Neutrophil (primary cell): ENCODE results near the gene GATC.

Experiments
- H3K27ac ChIP-seq: fragments of 200-600 bp; sonication (generic); 2 replicates; pipeline ENCODE4 v1.5.1; 2016; ENCODE audit warnings: mild to moderate bottlenecking, moderate library complexity
- H3K27me3 ChIP-seq: fragments of 200-600 bp; sonication (generic); 2 replicates; pipeline ENCODE4 v1.6.0; 2016; ENCODE audit warnings: mild to moderate bottlenecking
- H3K36me3 ChIP-seq: fragments of 200-600 bp; sonication (generic); 2 replicates; pipeline ENCODE4 v1.5.1; 2017
- H3K4me1 ChIP-seq, 2 experiments: fragments of 200-600 bp in 1 of 2; sonication (generic) in 1 of 2; 1 replicate in 1 of 2; 2 replicates in 1 of 2; pipeline versions ENCODE4 v1.5.1 to v1.6.1; 2013 to 2016; ENCODE audit warnings: low read depth in 1 of 2, low read length in 1 of 2, mild to moderate bottlenecking in 1 of 2, moderate library complexity in 1 of 2; ENCODE audit not compliant: control insufficient read depth in 1 of 2, insufficient read depth in 1 of 2
- H3K4me3 ChIP-seq, 2 experiments: fragments of 200-600 bp in 1 of 2; sonication (generic) in 1 of 2; 1 replicate in 1 of 2; 2 replicates in 1 of 2; pipeline ENCODE4 v1.5.1; 2013 to 2016; ENCODE audit warnings: low read depth in 1 of 2, low read length in 1 of 2, mild to moderate bottlenecking in 1 of 2, moderate library complexity in 1 of 2
- H3K9me3 ChIP-seq: fragments of 200-600 bp; sonication (generic); 2 replicates; pipeline ENCODE4 v1.5.1; 2016
- TF ChIP-seq, protein P1 (sequence below): fragments of 200-600 bp; sonication (generic); IDR thresholded peaks from 2 replicates; pipeline ENCODE4 v1.5.1; 2016; ENCODE audit warnings: antibody characterized with exemption

Gene GATC

DNA sequence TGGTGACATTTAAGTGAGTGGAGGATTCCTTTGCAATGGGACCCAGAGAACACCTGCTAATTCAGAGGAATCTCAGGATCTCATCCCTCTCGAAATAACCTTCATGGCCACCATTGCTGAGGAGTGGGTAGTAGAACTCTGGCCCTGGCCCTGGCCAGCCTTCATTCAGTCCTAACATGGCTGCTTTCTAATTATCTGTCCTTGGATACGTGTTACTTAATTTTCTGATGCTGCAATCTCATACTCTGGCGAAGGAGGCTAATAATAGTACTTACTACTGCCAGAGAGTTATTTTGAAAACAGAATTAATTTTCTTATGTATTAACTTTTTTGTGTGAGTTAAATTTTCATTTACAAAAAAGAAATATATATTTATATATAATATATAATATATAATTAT, 20.4 kb upstream of the GATC start:
- H3K4me3 ChIP-seq: no peak overlapping the region
- H3K27me3 ChIP-seq: peaks cover 31% of the 10 kb centered on the region
- H3K4me1 ChIP-seq: no peaks in the 10 kb centered on the region
- no peaks in the 10 kb centered on the region for H3K36me3 ChIP-seq
- H3K9me3 ChIP-seq: no peaks in the 10 kb centered on the region
- TF ChIP-seq, protein P1, sequence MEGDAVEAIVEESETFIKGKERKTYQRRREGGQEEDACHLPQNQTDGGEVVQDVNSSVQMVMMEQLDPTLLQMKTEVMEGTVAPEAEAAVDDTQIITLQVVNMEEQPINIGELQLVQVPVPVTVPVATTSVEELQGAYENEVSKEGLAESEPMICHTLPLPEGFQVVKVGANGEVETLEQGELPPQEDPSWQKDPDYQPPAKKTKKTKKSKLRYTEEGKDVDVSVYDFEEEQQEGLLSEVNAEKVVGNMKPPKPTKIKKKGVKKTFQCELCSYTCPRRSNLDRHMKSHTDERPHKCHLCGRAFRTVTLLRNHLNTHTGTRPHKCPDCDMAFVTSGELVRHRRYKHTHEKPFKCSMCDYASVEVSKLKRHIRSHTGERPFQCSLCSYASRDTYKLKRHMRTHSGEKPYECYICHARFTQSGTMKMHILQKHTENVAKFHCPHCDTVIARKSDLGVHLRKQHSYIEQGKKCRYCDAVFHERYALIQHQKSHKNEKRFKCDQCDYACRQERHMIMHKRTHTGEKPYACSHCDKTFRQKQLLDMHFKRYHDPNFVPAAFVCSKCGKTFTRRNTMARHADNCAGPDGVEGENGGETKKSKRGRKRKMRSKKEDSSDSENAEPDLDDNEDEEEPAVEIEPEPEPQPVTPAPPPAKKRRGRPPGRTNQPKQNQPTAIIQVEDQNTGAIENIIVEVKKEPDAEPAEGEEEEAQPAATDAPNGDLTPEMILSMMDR: no peak
- no peak overlapping the region for H3K27ac ChIP-seq

DNA sequence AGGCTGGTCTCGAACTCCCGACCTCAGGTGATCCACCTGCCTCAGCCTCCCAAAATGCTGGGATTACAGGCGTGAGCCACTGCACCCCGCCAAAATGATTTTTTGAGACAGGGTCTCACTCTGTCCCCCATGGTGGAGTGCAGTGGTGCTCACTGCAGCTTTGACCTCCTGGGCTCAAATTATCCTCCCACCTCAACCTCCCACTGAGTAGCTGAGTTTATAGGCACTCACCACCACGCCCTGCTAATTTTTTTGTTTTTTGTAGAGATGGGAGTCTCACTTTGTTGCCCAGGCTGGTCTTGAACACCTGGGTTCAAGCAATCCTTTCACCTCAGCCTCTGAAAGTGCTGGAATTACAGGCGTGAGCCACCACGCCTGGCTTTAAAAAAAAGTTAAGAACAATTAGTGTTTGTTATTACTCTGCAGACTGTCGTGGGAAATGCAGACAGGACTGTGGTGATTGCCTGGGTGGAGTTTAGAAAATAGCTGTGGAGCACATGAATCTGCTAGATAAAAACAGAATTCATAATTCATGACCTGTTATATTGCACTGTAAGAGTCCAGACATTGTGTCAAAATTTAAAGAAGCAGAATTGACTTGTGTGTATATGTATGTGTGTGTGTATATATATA, 17.5 kb upstream of the GATC start:
- Histone ChIP-seq H3K4me1 (no peaks in the 10 kb centered on the region), H3K36me3 (no peaks in the 10 kb centered on the region), H3K27ac (no peak overlapping the region), H3K9me3 (no peaks in the 10 kb centered on the region), H3K27me3 (peaks cover 41% of the 10 kb centered on the region), H3K4me3 (no peak overlapping the region)
- TF ChIP-seq, protein P1: no peak

DNA sequence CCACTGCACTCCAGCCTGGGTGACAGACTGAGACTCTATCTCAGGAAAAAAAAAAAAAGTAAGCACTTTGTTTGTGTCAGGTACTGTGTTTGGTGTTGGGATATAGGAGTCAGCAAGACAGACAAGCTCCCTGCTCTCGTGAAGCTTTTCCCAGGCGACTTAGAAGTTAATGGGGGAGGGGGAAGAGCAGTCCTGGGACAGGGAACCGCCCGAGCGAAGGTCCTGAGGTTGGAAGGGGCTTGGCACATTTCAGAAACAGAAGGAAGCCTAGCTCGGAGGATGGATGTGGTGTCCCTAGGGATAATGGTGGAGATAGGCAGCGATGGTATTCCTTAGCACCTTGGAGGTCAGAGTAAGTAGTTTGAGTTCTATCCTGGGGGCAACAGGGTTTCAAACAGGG, 16.9 kb upstream of the GATC start:
- Histone ChIP-seq H3K4me3 (no peak overlapping the region), H3K27me3 (peaks cover 41% of the 10 kb centered on the region), H3K36me3 (no peaks in the 10 kb centered on the region), H3K4me1 (no peaks in the 10 kb centered on the region), H3K27ac (no peak overlapping the region), H3K9me3 (no peaks in the 10 kb centered on the region)
- TF ChIP-seq, protein P1: no peak

DNA sequence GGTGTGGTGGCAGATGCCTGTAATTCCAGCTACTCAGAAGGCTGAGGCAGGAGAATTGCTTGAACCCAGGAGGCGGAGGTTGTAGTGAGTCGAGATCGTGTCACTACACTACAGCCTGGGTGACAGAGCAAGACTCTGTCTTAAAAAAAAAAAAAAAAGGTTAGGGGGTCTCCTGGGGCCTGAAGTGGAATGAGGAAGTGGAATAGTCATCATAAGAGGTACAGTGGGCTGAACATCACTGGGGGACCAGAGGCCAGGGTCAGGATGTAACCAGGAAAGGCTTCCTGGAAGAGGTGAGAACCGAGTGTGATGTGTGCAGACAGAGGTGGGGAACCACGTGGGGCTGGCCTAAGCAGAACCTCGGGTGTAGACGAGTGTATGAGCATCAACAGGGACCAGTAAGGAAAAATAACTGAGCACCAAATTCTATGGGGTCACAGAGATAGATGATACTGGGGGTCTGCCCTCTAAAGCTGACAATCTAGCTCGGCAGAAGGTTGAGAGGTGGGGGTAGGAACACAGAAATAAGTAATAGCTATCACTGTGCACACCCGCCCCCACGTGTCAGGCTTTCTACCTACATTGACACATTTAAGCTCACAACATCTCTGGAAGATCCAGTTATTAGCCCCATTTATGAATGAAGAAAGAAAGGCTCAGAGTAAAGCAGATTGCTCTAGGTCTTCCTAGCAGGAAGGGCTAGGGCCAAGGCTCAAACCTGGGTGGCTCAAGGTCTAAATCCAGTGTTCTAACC, 13.3 kb upstream of the GATC start:
- Histone ChIP-seq H3K9me3 (no peaks in the 10 kb centered on the region), H3K27me3 (peaks cover 30% of the 10 kb centered on the region), H3K36me3 (no peaks in the 10 kb centered on the region), H3K4me1 (peaks cover 5 to 8% of the 10 kb centered on the region in 2 experiments), H3K27ac (no peak overlapping the region), H3K4me3 (no peak overlapping the region)
- TF ChIP-seq, protein P1: no peak

DNA sequence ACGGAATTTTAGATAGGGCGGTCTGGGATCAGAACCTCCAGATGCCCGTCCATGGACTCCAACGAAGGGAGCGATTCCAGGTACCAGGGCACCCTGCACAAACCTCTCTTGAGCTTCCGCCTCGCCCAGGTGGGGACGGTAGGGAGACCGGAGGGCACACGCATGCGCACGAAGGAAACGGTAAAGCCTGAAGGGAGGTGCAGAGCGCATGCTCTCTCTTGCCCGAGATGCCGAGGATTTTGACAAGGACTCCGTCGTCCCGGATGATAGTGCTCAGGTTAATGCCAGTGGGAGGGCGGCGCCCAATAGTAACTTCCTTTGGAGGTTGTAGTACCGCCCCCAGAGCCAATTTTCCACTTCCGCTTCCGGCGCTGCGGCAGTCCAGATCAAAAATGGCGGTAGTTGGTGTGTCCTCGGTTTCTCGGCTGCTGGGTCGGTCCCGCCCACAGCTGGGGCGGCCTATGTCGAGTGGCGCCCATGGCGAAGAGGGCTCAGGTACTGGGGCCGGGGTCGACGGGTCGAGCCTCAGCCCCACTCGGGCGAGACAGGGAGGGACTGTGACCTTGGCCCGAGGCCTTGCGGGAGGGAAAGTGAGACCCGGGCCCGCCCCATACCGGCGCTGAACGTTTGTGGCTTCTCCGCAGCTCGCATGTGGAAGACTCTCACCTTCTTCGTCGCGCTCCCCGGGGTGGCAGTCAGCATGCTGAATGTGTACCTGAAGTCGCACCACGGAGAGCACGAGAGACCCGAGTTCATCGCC, 8.3 kb upstream of the GATC start, which contains the start of gene COX6A1:
TSS of gene COX6A1 (plus strand) at position 379 of the 760 bp plus-strand sequence. CDS start at position 393, 14 bp downstream.
- H3K27ac ChIP-seq: peak within 1 kb of the TSS; percentile 87

More for the DNA sequence above, 8.3 kb upstream of the GATC start, which contains the start of gene COX6A1:
- H3K27me3 ChIP-seq: peaks cover 6% of the 10 kb centered on the region
- peaks cover 36% of the 10 kb centered on the region for H3K36me3 ChIP-seq
- no peaks in the 10 kb centered on the region for H3K9me3 ChIP-seq
- H3K4me3 ChIP-seq: peak within 1 kb of the TSS; percentile 70 to 94
- TF ChIP-seq, protein P1: peak; percentile 53
- peaks cover 25 to 26% of the 10 kb centered on the region in 2 experiments for H3K4me1 ChIP-seq
